Neutrophil (primary cell): ENCODE data around the gene CC2D1A.

Experiments
- H3K27ac ChIP-seq: fragments of 200-600 bp; sonication (generic); 2 replicates; pipeline ENCODE4 v1.5.1; 2016; ENCODE audit warnings: mild to moderate bottlenecking, moderate library complexity
- H3K27me3 ChIP-seq: fragments of 200-600 bp; sonication (generic); 2 replicates; pipeline ENCODE4 v1.6.0; 2016; ENCODE audit warnings: mild to moderate bottlenecking
- H3K36me3 ChIP-seq: fragments of 200-600 bp; sonication (generic); 2 replicates; pipeline ENCODE4 v1.5.1; 2017
- H3K4me1 ChIP-seq, 2 experiments: fragments of 200-600 bp in 1 of 2; sonication (generic) in 1 of 2; 1 replicate in 1 of 2; 2 replicates in 1 of 2; pipeline versions ENCODE4 v1.5.1 to v1.6.1; 2013 to 2016; ENCODE audit warnings: low read depth in 1 of 2, low read length in 1 of 2, mild to moderate bottlenecking in 1 of 2, moderate library complexity in 1 of 2; ENCODE audit not compliant: control insufficient read depth in 1 of 2, insufficient read depth in 1 of 2
- H3K4me3 ChIP-seq, 2 experiments: fragments of 200-600 bp in 1 of 2; sonication (generic) in 1 of 2; 1 replicate in 1 of 2; 2 replicates in 1 of 2; pipeline ENCODE4 v1.5.1; 2013 to 2016; ENCODE audit warnings: low read depth in 1 of 2, low read length in 1 of 2, mild to moderate bottlenecking in 1 of 2, moderate library complexity in 1 of 2
- H3K9me3 ChIP-seq: fragments of 200-600 bp; sonication (generic); 2 replicates; pipeline ENCODE4 v1.5.1; 2016
- TF ChIP-seq, protein P1 (sequence below): fragments of 200-600 bp; sonication (generic); IDR thresholded peaks from 2 replicates; pipeline ENCODE4 v1.5.1; 2016; ENCODE audit warnings: antibody characterized with exemption

The CC2D1A gene

GRCh38 chr19:13958043-13958442 lies 52.0 kb downstream of the CC2D1A start:
- Histone ChIP-seq H3K9me3 (no peaks in the 10 kb centered on the region), H3K27me3 (no peaks in the 10 kb centered on the region), H3K4me3 (no peak overlapping the region), H3K4me1 (peaks cover 8 to 13% of the 10 kb centered on the region in 2 experiments), H3K27ac (no peak overlapping the region), H3K36me3 (peaks cover 90% of the 10 kb centered on the region)
- TF ChIP-seq, protein P1, sequence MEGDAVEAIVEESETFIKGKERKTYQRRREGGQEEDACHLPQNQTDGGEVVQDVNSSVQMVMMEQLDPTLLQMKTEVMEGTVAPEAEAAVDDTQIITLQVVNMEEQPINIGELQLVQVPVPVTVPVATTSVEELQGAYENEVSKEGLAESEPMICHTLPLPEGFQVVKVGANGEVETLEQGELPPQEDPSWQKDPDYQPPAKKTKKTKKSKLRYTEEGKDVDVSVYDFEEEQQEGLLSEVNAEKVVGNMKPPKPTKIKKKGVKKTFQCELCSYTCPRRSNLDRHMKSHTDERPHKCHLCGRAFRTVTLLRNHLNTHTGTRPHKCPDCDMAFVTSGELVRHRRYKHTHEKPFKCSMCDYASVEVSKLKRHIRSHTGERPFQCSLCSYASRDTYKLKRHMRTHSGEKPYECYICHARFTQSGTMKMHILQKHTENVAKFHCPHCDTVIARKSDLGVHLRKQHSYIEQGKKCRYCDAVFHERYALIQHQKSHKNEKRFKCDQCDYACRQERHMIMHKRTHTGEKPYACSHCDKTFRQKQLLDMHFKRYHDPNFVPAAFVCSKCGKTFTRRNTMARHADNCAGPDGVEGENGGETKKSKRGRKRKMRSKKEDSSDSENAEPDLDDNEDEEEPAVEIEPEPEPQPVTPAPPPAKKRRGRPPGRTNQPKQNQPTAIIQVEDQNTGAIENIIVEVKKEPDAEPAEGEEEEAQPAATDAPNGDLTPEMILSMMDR, result no peak

- Histone ChIP-seq H3K4me1 (no peaks in the 10 kb centered on the region), H3K9me3 (no peaks in the 10 kb centered on the region), H3K27me3 (no peaks in the 10 kb centered on the region), H3K36me3 (peaks cover 99% of the 10 kb centered on the region), H3K27ac (no peak overlapping the region), H3K4me3 (no peak overlapping the region)
- TF ChIP-seq, protein P1, result no peak
Measured at GRCh38 chr19:13959141-13959961, 53.4 kb downstream of the CC2D1A start.

DNA sequence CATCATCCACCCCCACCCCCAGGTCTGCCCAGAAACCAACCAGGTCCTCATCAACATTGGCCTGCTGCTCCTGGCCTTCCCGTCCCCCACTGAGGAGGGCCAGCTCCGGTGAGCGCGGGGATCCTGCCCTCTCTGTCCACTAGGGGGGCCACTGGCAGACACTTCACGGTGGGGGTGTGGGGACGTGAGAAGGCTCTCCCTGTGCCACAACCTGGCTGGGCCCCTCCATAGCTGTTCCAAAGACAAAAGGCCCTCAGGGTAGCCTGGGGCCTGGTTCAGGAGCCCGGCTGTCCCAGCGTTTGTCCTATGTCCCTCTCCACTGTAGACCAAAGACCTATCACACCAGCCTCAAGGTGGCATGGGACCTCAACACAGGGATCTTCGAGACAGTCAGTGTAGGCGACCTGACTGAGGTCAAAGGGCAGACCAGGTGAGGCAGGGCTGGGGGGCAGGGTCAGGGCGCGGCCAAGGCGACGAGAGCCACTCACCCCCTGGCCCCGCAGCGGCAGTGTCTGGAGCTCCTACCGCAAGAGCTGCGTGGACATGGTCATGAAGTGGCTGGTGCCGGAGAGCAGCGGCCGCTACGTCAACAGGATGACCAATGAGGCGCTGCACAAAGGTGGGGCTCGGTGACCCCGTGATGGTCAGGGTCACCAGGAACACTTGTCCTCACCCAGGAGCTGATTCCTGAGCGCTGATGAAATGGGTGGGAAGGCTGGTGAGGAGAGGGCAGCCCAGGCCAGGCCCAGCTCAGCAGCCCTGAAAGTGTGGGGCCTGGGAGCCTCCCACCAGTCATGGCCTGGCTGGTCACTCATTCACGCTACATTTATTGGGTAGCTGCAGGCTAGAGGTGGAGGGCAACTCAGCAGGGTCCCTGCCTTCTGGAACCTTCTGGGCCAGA lies 54.2 kb downstream of the CC2D1A start:
- H3K9me3 ChIP-seq, result no peaks in the 10 kb centered on the region
- TF ChIP-seq, protein P1, result no peak
- peaks cover 99% of the 10 kb centered on the region for H3K36me3 ChIP-seq
- H3K27me3 ChIP-seq, result no peaks in the 10 kb centered on the region
- no peak overlapping the region for H3K27ac ChIP-seq
- H3K4me1 ChIP-seq, result no peaks in the 10 kb centered on the region
- H3K4me3 ChIP-seq, result no peak overlapping the region

DNA sequence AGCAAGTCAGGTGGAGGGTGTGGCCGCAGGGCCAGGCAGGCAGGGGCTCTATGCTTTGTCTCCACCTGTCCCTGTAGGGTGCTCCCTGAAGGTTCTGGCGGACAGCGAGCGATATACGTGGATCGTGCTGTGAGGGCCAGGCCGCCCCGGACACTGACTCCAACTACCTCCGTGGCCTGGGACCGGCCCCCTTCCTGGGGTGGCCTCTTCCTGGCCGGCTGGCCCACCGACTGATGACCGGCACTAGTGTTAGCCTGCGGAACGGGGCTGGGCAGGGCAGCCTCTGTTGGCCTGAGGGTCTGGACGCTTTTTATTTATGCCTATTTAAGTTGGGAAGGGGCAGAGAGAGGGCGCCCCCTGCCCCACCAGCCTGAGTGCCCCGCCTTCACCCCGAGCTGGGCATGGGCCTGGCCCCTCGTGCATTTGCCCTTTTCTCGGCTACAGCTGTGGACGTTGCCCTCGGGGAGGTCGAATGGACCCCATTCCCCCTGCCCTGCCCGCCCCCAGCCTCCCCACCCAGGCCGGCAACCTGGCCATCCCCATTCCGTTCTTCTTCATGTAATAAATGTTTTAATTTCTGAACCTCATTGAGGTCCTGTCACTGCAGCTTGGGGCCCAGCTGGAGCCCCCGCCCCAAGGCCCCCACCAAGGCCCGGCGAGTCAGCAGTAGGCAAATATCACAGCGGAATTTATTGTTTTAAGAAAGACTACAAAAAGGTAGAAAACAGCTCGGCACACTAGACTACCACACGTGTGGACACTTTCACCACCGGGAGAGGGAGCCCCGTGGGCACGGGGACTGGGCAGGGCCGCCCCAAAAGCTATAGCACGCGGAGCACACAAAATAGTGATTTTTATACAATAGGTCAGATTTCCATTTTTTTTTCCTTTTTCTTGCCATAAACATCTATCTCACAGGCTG lies 55.1 kb downstream of the CC2D1A start:
- no peaks in the 10 kb centered on the region for H3K9me3 ChIP-seq
- no peaks in the 10 kb centered on the region for H3K4me1 ChIP-seq
- no peak overlapping the region for H3K4me3 ChIP-seq
- TF ChIP-seq, protein P1, result no peak
- H3K36me3 ChIP-seq, result peaks cover 99% of the 10 kb centered on the region
- H3K27me3 ChIP-seq, result no peaks in the 10 kb centered on the region
- H3K27ac ChIP-seq, result no peak overlapping the region
